ENCODE results near the gene ZNF212.

ZNF212 gene

GRCh38 chr7:149239345-149240143 is at the start of gene ZNF212:
Gene ZNF212 (plus strand): TSS chr7:149239651. CDS start chr7:149239779, 128 bp downstream.
- peak; percentile 82 to 90 (median 82) for DNase-seq (ENCODE audit: low read depth in 3 of 3)

GRCh38 chr7:149191851-149192250 is 47.6 kb upstream of the ZNF212 start:
- no peak for DNase-seq (ENCODE audit: low read depth in 3 of 3)

- no peak for DNase-seq (ENCODE audit: low read depth in 3 of 3)
Measured at GRCh38 chr7:149194799-149195179, 44.7 kb upstream of the ZNF212 start.

GRCh38 chr7:149195180-149196150 is 44.0 kb upstream of the ZNF212 start, which contains the start of gene ZNF282:
Gene ZNF282 (plus strand): TSS chr7:149195546. CDS start chr7:149195590, 44 bp downstream.
- DNase-seq (ENCODE audit: low read depth in 3 of 3) = peak; percentile 62 to 79 (median 62)

GRCh38 chr7:149196151-149196704 is 43.2 kb upstream of the ZNF212 start:
- no peak for DNase-seq (ENCODE audit: low read depth in 3 of 3)

- no peak for DNase-seq (ENCODE audit: low read depth in 3 of 3)
Measured at GRCh38 chr7:149196705-149197171, 42.7 kb upstream of the ZNF212 start.

- DNase-seq (ENCODE audit: low read depth in 3 of 3) = no peak
Measured at GRCh38 chr7:149197675-149198074, 41.8 kb upstream of the ZNF212 start.

GRCh38 chr7:149198161-149198816 is 41.2 kb upstream of the ZNF212 start:
- no peak for DNase-seq (ENCODE audit: low read depth in 3 of 3)

GRCh38 chr7:149199234-149199995 is 40.0 kb upstream of the ZNF212 start:
- no peak for DNase-seq (ENCODE audit: low read depth in 3 of 3)

GRCh38 chr7:149202831-149203231 is 36.6 kb upstream of the ZNF212 start:
- DNase-seq (ENCODE audit: low read depth in 3 of 3) = no peak

- no peak for DNase-seq (ENCODE audit: low read depth in 3 of 3)
Measured at GRCh38 chr7:149205690-149206381, 33.6 kb upstream of the ZNF212 start.

GRCh38 chr7:149207324-149208035 is 32.0 kb upstream of the ZNF212 start:
- DNase-seq (ENCODE audit: low read depth in 3 of 3) = no peak

GRCh38 chr7:149209518-149210269 is 29.8 kb upstream of the ZNF212 start:
- peak; percentile 48 to 87 (median 69) for DNase-seq (ENCODE audit: low read depth in 3 of 3)

- no peak for DNase-seq (ENCODE audit: low read depth in 3 of 3)
Measured at GRCh38 chr7:149210551-149210950, 28.9 kb upstream of the ZNF212 start.

GRCh38 chr7:149214020-149214720 is 25.3 kb upstream of the ZNF212 start:
- DNase-seq (ENCODE audit: low read depth in 3 of 3) = no peak

GRCh38 chr7:149216402-149216801 is 23.0 kb upstream of the ZNF212 start:
- no peak for DNase-seq (ENCODE audit: low read depth in 3 of 3)

- no peak for DNase-seq (ENCODE audit: low read depth in 3 of 3)
Measured at GRCh38 chr7:149217570-149217969, 21.9 kb upstream of the ZNF212 start.

All from stimulated activated CD4-positive, alpha-beta T cell treated with anti-CD3 and anti-CD28 coated beads, TNF-alpha, amount 100 ng/mL, for 24 hours (primary cell).